ENCODE measurements around the gene DEFB132. TPM values are rescaled to one million over a fixed set of nuclear protein-coding genes. Genes with fewer than 3 reads are reported as not detected.

DEFB132 gene
- total and polyA plus RNA-seq, 2 of the 13 experiments (the other 11 are each of a cell fraction or from before 2014, with no cell fraction given): not detected

- peak; percentile 23; the same call in 1 of the 2 replicates for TF ChIP-seq ELF1 (CRISPR knock-in tag; IDR thresholded peaks at IDR 0.05)
- no peak for TF ChIP-seq HNF4G (IDR thresholded peaks at IDR 0.05; ENCODE audit: borderline replicate concordance, low read depth, low read length)
- TF ChIP-seq HNF4G (CRISPR knock-in tag; IDR thresholded peaks at IDR 0.05; ENCODE audit: borderline replicate concordance, low read depth): no peak
- TF ChIP-seq, protein P1, sequence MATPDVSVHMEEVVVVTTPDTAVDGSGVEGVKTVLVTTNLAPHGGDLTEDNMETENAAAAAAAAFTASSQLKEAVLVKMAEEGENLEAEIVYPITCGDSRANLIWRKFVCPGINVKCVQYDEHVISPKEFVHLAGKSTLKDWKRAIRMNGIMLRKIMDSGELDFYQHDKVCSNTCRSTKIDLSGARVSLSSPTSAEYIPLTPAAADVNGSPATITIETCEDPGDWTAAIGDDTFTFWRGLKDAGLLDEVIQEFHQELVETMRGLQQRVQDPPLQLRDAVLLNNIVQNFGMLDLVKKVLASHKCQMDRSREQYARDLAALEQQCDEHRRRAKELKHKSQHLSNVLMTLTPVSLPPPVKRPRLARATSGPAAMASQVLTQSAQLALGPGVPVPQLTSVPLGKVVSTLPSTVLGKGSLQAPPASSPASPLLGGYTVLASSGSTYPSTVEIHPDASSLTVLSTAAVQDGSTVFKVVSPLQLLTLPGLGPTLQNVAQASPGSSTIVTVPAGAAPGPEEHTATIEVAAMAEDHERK (CRISPR knock-in tag; IDR thresholded peaks at IDR 0.05; ENCODE audit: low read depth): 0 out of 2 replicates have a peak, but pooled peaks have one; percentile 13
- no peak for TF ChIP-seq SRSF4 (IDR thresholded peaks at IDR 0.05; ENCODE audit: low read depth, low read length, poor library complexity, severe bottlenecking)
- peak; percentile 7; the same call in 1 of the 2 replicates for TF ChIP-seq FOXM1 (CRISPR knock-in tag; IDR thresholded peaks at IDR 0.05)
- TF ChIP-seq HDAC6 (IDR thresholded peaks at IDR 0.05; ENCODE audit: low read depth, low read length): no peak
- TF ChIP-seq AGO1 (IDR thresholded peaks at IDR 0.05; ENCODE audit: low read depth, low read length, poor library complexity, severe bottlenecking): no peak
- TF ChIP-seq ZNF720 (CRISPR knock-in tag; IDR thresholded peaks at IDR 0.05): no peak
- TF ChIP-seq TIGD3 (CRISPR knock-in tag; IDR thresholded peaks at IDR 0.05; ENCODE audit: borderline replicate concordance): 0 out of 2 replicates have a peak, but pooled peaks have one; percentile 74
- TF ChIP-seq, protein P2, sequence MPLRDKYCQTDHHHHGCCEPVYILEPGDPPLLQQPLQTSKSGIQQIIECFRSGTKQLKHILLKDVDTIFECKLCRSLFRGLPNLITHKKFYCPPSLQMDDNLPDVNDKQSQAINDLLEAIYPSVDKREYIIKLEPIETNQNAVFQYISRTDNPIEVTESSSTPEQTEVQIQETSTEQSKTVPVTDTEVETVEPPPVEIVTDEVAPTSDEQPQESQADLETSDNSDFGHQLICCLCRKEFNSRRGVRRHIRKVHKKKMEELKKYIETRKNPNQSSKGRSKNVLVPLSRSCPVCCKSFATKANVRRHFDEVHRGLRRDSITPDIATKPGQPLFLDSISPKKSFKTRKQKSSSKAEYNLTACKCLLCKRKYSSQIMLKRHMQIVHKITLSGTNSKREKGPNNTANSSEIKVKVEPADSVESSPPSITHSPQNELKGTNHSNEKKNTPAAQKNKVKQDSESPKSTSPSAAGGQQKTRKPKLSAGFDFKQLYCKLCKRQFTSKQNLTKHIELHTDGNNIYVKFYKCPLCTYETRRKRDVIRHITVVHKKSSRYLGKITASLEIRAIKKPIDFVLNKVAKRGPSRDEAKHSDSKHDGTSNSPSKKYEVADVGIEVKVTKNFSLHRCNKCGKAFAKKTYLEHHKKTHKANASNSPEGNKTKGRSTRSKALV (CRISPR knock-in tag; IDR thresholded peaks at IDR 0.05): peak; percentile 18; the same call in 1 of the 2 replicates
- TF ChIP-seq CHD2 (IDR thresholded peaks at IDR 0.05; ENCODE audit: low read depth, low read length): peak; percentile 40; the same call in 1 of the 2 replicates
- no peak for TF ChIP-seq NFE2 (CRISPR knock-in tag; IDR thresholded peaks at IDR 0.05)
- TF ChIP-seq ZNF737 (CRISPR knock-in tag; IDR thresholded peaks at IDR 0.05; ENCODE audit: borderline replicate concordance): no peak
- TF ChIP-seq TGIF2 (CRISPR knock-in tag; IDR thresholded peaks at IDR 0.05): no peak
- TF ChIP-seq EZH2 (conservative IDR thresholded peaks at IDR 0.05; ENCODE audit: low read depth, low read length): no peak
- TF ChIP-seq, protein P3, sequence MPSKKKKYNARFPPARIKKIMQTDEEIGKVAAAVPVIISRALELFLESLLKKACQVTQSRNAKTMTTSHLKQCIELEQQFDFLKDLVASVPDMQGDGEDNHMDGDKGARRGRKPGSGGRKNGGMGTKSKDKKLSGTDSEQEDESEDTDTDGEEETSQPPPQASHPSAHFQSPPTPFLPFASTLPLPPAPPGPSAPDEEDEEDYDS (CRISPR knock-in tag; IDR thresholded peaks at IDR 0.05): peak; percentile 79
- TF ChIP-seq, protein P4, sequence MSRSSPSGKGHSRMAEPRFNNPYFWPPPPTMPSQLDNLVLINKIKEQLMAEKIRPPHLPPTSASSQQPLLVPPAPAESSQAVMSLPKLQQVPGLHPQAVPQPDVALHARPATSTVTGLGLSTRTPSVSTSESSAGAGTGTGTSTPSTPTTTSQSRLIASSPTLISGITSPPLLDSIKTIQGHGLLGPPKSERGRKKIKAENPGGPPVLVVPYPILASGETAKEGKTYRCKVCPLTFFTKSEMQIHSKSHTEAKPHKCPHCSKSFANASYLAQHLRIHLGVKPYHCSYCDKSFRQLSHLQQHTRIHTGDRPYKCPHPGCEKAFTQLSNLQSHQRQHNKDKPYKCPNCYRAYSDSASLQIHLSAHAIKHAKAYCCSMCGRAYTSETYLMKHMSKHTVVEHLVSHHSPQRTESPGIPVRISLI (CRISPR knock-in tag; IDR thresholded peaks at IDR 0.05; ENCODE audit: borderline replicate concordance): no peak
- no peak for TF ChIP-seq MNT (IDR thresholded peaks at IDR 0.05)
- TF ChIP-seq RBFOX2 (IDR thresholded peaks at IDR 0.05; ENCODE audit: low read depth, low read length): no peak
- no peak for TF ChIP-seq SETDB1 (CRISPR knock-in tag; IDR thresholded peaks at IDR 0.05; ENCODE audit: borderline replicate concordance)
These were observed 52.5 kb downstream of the DEFB132 start (continued) for GRCh38 chr20:309841-310644.

All from HepG2 (cell line).